PC-9 (cell line): ENCODE data around the gene PEA15. TPM values are rescaled to one million over a fixed set of nuclear protein-coding genes. Genes with fewer than 3 reads are reported as not detected.

Experiments
- BruUV-seq: library from RNA; stranded (reverse); fragments of 400-500 nt; replicated peaks from 2 replicates; lab custom pipeline; 2021; lab: Mats Ljungman, UMichigan
- CTCF ChIA-PET: fragments of 300-600 bp; sonication (Branson Sonifier 250); formaldehyde crosslinking; loops from one replicate; lab custom pipeline; 2022; ENCODE audit warnings: antibody characterized with exemption; lab: Charles Lee
- POLR2A ChIA-PET: fragments of 300-600 bp; sonication (Branson Sonifier 250); formaldehyde crosslinking; loops from one replicate; lab custom pipeline; 2022; ENCODE audit warnings: antibody characterized with exemption; ENCODE audit not compliant: unreplicated experiment; lab: Charles Lee
- DNase-seq, 2 experiments: peaks; one replicate each; pipeline versions ENCODE4 v3.0.0 to v3.0.0-alpha.2; 2015 to 2022; ENCODE audit warnings: mixed read lengths in 1 of 2
- H2AFZ ChIP-seq: fragments of 200-600 bp; sonication (generic); 2 replicates; pipeline ENCODE4 v1.8.1; 2017; ENCODE audit warnings: antibody characterized with exemption
- H3F3A ChIP-seq: fragments of 200-600 bp; sonication (generic); 2 replicates; pipeline ENCODE4 v1.8.1; 2017; ENCODE audit warnings: antibody characterized with exemption, mild to moderate bottlenecking, low read depth; ENCODE audit not compliant: insufficient read depth
- H3K27ac ChIP-seq: fragments of 200-600 bp; sonication (generic); 2 replicates; pipeline ENCODE4 v1.6.1; 2016; ENCODE audit warnings: mixed run types
- H3K27me3 ChIP-seq: fragments of 200-600 bp; sonication (generic); 2 replicates; pipeline ENCODE4 v1.6.1; 2016; ENCODE audit warnings: low read depth, mixed run types; ENCODE audit not compliant: insufficient read depth
- H3K36me3 ChIP-seq: fragments of 200-600 bp; sonication (generic); 2 replicates; pipeline ENCODE4 v1.6.1; 2016; ENCODE audit warnings: low read depth, mixed run types
- H3K4me1 ChIP-seq: fragments of 200-600 bp; sonication (generic); replicated peaks from 2 replicates; pipeline ENCODE4 v1.6.1; 2016; ENCODE audit warnings: mixed run types; ENCODE audit not compliant: insufficient read depth
- H3K4me2 ChIP-seq: fragments of 200-600 bp; sonication (generic); 2 replicates; pipeline ENCODE4 v1.6.1; 2017; ENCODE audit warnings: mixed run types
- H3K4me3 ChIP-seq: fragments of 200-600 bp; sonication (generic); 2 replicates; pipeline ENCODE4 v1.6.1; 2016; ENCODE audit warnings: mixed run types
- H3K79me2 ChIP-seq: fragments of 200-600 bp; sonication (generic); 2 replicates; pipeline ENCODE4 v1.6.1; 2017; ENCODE audit warnings: low read depth, mixed run types
- H3K9me2 ChIP-seq: fragments of 200-600 bp; sonication (generic); 2 replicates; pipeline ENCODE4 v1.8.1; 2017; ENCODE audit warnings: mild to moderate bottlenecking; ENCODE audit not compliant: insufficient read depth
- H3K9me3 ChIP-seq: fragments of 200-600 bp; sonication (generic); 2 replicates; pipeline ENCODE4 v1.8.1; 2016; ENCODE audit warnings: low read depth; ENCODE audit not compliant: insufficient read depth
- H4K20me1 ChIP-seq: fragments of 200-600 bp; sonication (generic); 2 replicates; pipeline ENCODE4 v1.8.1; 2017; ENCODE audit not compliant: insufficient read depth
- EZH2 ChIP-seq: fragments of 200-600 bp; sonication (generic); IDR thresholded peaks from 2 replicates; pipeline ENCODE4 v1.8.0; 2017; ENCODE audit warnings: antibody characterized with exemption, low read depth
- intact Hi-C: fragments of 100-400 bp; cut with micrococcal nuclease; formaldehyde crosslinking; loops from one replicate; pipeline ENCODE4 v1.10.0; 2022; ENCODE audit not compliant: unreplicated experiment
- total RNA-seq: library from RNA; stranded (reverse); gene quantifications from 2 replicates; pipeline ENCODE4 v1.2.3, GENCODE V29; 2021
- TF ChIP-seq, protein P1 (sequence below): fragments of 200-600 bp; sonication (generic); conservative IDR thresholded peaks from 2 replicates; pipeline ENCODE4 v1.6.1; 2017; ENCODE audit warnings: mixed run types, antibody characterized with exemption, mild to moderate bottlenecking, moderate library complexity

PEA15 gene
- total RNA-seq, 1 experiment from 2014 or later: 139 TPM

DNA sequence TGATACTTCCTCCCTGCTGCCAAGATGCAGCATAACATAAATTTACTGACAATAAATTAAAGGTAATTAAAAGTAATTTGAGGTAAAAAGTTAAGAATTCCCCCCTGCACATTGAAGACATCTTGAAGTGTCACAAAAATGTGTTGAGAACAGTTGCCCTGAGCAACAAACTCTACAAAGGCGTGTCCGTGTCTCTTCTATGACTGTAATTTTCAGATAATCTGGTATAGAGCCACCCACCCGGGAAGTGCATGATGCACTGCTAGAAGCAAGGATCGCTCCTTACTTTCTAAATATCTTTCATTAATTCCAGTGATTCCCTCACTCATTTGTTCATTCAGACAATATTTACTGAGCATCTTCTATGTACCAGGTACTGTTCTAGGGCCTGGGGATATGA, 25.8 kb upstream of the PEA15 start:
- Histone ChIP-seq H3K36me3 (no peaks in the 10 kb centered on the region), H3K9me3 (no peaks in the 10 kb centered on the region), H3F3A (no peaks in the 10 kb centered on the region), H3K4me3 (no peak overlapping the region), H3K4me1 (no peaks in the 10 kb centered on the region), H2AFZ (no peak overlapping the region), H3K27me3 (peaks cover 4% of the 10 kb centered on the region; the same call in 1 of the 2 replicates), H3K79me2 (no peaks in the 10 kb centered on the region), H3K9me2 (no peaks in the 10 kb centered on the region), H3K4me2 (no peak overlapping the region), H3K27ac (no peak overlapping the region), H4K20me1 (no peaks in the 10 kb centered on the region)
- TF ChIP-seq, protein P1, sequence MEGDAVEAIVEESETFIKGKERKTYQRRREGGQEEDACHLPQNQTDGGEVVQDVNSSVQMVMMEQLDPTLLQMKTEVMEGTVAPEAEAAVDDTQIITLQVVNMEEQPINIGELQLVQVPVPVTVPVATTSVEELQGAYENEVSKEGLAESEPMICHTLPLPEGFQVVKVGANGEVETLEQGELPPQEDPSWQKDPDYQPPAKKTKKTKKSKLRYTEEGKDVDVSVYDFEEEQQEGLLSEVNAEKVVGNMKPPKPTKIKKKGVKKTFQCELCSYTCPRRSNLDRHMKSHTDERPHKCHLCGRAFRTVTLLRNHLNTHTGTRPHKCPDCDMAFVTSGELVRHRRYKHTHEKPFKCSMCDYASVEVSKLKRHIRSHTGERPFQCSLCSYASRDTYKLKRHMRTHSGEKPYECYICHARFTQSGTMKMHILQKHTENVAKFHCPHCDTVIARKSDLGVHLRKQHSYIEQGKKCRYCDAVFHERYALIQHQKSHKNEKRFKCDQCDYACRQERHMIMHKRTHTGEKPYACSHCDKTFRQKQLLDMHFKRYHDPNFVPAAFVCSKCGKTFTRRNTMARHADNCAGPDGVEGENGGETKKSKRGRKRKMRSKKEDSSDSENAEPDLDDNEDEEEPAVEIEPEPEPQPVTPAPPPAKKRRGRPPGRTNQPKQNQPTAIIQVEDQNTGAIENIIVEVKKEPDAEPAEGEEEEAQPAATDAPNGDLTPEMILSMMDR: no peak
- no peak for TF ChIP-seq EZH2
- DNase-seq: no peak
- ChIA-PET POLR2A (interaction anchor here (0.6 kb wide), 1 partner anchor 80 kb away, joined by 13 read pairs; no protein-coding TSS in a partner anchor), CTCF (interaction anchor here (1.1 kb wide), 1 partner anchor 40 kb away, joined by 4 read pairs; no protein-coding TSS in a partner anchor)
- intact Hi-C loops: no loop called here
- BruUV-seq: no TSS peak

DNA sequence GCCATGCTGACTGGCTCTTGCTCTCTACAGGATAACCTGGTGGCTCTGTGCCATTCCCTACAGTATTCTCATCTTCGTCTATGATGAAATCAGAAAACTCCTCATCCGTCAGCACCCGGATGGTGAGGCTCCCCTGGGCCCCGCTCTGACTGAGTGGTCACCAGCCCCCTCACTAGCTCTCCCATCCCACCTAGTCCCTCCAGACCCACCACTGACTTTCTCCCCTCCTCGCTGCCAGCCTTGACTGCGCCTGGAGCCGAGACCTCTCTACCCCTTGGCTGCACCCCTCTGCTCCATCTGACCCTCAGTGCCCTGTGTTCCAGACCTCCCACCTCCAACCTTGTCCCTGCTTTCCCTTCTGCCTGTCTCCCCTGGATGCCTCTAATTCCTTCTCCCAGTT, 18.9 kb upstream of the PEA15 start:
- intact Hi-C loops: no loop called here
- no peaks in the 10 kb centered on the region for H3K36me3 ChIP-seq
- no peaks in the 10 kb centered on the region for H3K79me2 ChIP-seq
- H2AFZ ChIP-seq: no peak overlapping the region
- no TSS peak for BruUV-seq
- POLR2A ChIA-PET: no interaction called here
- H3K4me3 ChIP-seq: no peak overlapping the region
- no peak for TF ChIP-seq EZH2
- TF ChIP-seq, protein P1: no peak
- H3F3A ChIP-seq: no peaks in the 10 kb centered on the region
- no peaks in the 10 kb centered on the region for H3K27me3 ChIP-seq
- H3K4me2 ChIP-seq: no peak overlapping the region
- no peaks in the 10 kb centered on the region for H3K9me2 ChIP-seq
- H3K27ac ChIP-seq: no peak overlapping the region
- no peaks in the 10 kb centered on the region for H4K20me1 ChIP-seq
- no peaks in the 10 kb centered on the region for H3K9me3 ChIP-seq
- no peaks in the 10 kb centered on the region for H3K4me1 ChIP-seq
- CTCF ChIA-PET: no interaction called here
- DNase-seq: no peak

DNA sequence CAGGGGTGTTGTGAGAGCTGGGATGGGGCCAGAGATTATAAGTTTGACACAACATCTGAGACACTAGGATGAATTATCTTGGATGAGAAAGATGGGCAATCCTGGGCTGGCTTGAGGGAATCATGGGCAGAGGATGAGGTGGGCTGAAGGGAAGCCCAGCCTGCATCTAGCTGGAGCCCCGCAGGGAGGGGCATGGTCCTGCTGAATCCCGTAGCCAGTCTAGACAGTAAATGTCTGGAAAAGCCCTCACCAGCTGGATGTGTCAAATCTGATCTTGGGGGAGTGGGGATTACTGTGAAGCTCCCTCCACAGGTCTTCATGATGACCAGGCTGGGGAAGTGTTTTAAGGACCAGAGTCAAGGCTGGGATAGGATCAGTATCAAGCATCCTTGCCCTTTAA, 18.5 kb upstream of the PEA15 start:
- intact Hi-C loops: no loop called here
- Histone ChIP-seq H3K4me2 (no peak overlapping the region), H3K9me2 (no peaks in the 10 kb centered on the region), H3K9me3 (no peaks in the 10 kb centered on the region), H3K27me3 (no peaks in the 10 kb centered on the region), H3K27ac (no peak overlapping the region), H2AFZ (no peak overlapping the region), H3K4me1 (no peaks in the 10 kb centered on the region), H3F3A (no peaks in the 10 kb centered on the region), H3K36me3 (no peaks in the 10 kb centered on the region), H3K79me2 (no peaks in the 10 kb centered on the region), H4K20me1 (no peaks in the 10 kb centered on the region), H3K4me3 (no peak overlapping the region)
- no peak for DNase-seq
- CTCF ChIA-PET: no interaction called here
- no TSS peak for BruUV-seq
- TF ChIP-seq, protein P1: no peak
- TF ChIP-seq EZH2: no peak
- POLR2A ChIA-PET: no interaction called here
